Stimulated activated CD8-positive, alpha-beta memory T cell treated with anti-CD3 and anti-CD28 coated beads, Interleukin-15, amount 100 ng/mL, for 1 hour (primary cell): ENCODE data around the gene NSMF.
A peak's percentile ranks its signal among the peaks of the same experiment; 100 is the strongest.

Experiments used
- DNase-seq: peaks from one replicate; pipeline ENCODE4 v3.0.0-alpha.2; 2020; ENCODE audit warnings: low read depth

The NSMF gene

GRCh38 chr9:137430723-137431415, 28.3 kb downstream of the NSMF start:
- DNase-seq: no peak

- no peak for DNase-seq
Measured at GRCh38 chr9:137429974-137430722, 29.0 kb downstream of the NSMF start.

- no peak for DNase-seq
Measured at GRCh38 chr9:137429546-137429890, 29.6 kb downstream of the NSMF start.

GRCh38 chr9:137428841-137429545, 30.1 kb downstream of the NSMF start:
- no peak for DNase-seq

GRCh38 chr9:137428311-137428630, 30.9 kb downstream of the NSMF start:
- DNase-seq: no peak

- no peak for DNase-seq
Measured at GRCh38 chr9:137427454-137428310, 31.5 kb downstream of the NSMF start.

- DNase-seq: no peak
Measured at GRCh38 chr9:137426018-137426681, 33.0 kb downstream of the NSMF start.

- DNase-seq: no peak
Measured at GRCh38 chr9:137423514-137424291, 35.4 kb downstream of the NSMF start.

GRCh38 chr9:137422604-137423513, 36.3 kb downstream of the NSMF start, which contains the start of the genes EXD3 and NOXA1:
Gene EXD3 (minus strand): TSS chr9:137423162. CDS start chr9:137395357, 27,805 bp downstream.
Gene NOXA1 (plus strand): TSS chr9:137423393. CDS start chr9:137423530, 137 bp downstream.
- DNase-seq: peak; percentile 87

- DNase-seq: no peak
Measured at GRCh38 chr9:137421838-137422603, 37.1 kb downstream of the NSMF start.

- no peak for DNase-seq
Measured at GRCh38 chr9:137417161-137418021, 41.7 kb downstream of the NSMF start.

GRCh38 chr9:137416563-137417151, 42.5 kb downstream of the NSMF start:
- no peak for DNase-seq

GRCh38 chr9:137416006-137416562, 43.0 kb downstream of the NSMF start:
- no peak for DNase-seq

- DNase-seq: no peak
Measured at GRCh38 chr9:137415451-137415850, 43.7 kb downstream of the NSMF start.

- DNase-seq: no peak
Measured at GRCh38 chr9:137412431-137412830, 46.7 kb downstream of the NSMF start.

- no peak for DNase-seq
Measured at GRCh38 chr9:137411645-137412380, 47.3 kb downstream of the NSMF start.
